GM12891 (cell line): ENCODE data around the gene BLM.

ENCODE experiments used
- POLR2A ChIP-seq: IDR thresholded peaks from 2 replicates; pipeline ENCODE4 v1.6.1; 2011; ENCODE audit warnings: low read depth, low read length, control low read depth
- POLR2AphosphoS5 ChIP-seq: IDR thresholded peaks from 2 replicates; pipeline ENCODE4 v1.6.1; 2011; ENCODE audit warnings: low read depth, low read length, control low read depth
- SPI1 ChIP-seq: IDR thresholded peaks from 2 replicates; pipeline ENCODE4 v1.6.1; 2011; ENCODE audit warnings: low read depth, low read length, control low read depth

DNA sequence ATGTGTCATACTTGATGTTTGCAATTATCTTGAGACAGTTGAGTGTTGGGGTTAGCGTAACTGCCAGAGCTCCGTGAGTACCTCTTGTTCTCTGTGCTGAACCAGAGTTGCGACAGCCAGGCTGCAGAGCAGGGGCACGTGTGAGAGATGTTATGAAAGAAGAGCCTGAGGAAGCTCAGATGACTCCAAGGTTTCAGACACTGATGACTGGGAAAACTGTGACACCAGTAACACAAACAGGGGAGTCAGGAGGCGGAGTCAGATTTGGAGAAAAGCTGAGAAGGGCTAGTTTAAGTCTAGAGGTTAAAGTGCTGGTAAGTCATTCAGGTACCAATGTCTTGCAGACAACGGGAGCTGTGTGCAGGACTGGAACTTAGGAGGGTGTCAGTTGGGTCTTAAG is 45.0 kb downstream of the BLM start:
- TF ChIP-seq POLR2AphosphoS5, result no peak
- TF ChIP-seq POLR2A, result no peak
- no peak for TF ChIP-seq SPI1
